CD14-positive monocyte (primary cell): Measurements from ENCODE around the gene SMARCE1. TPM values are rescaled to one million over a fixed set of nuclear protein-coding genes. Genes with fewer than 3 reads are reported as not detected.

Experiments used
- DNase-seq, 3 donors: peaks; one replicate each; pipeline ENCODE4 v3.0.0-alpha.2; 2011 to 2022
- H2AFZ ChIP-seq: 2 replicates; pipeline ENCODE4 v1.6.0; 2012; ENCODE audit warnings: mild to moderate bottlenecking, low read depth, low read length, inconsistent platforms; ENCODE audit not compliant: insufficient read depth, poor library complexity, severe bottlenecking
- H3K27ac ChIP-seq, 2 donors: 1 replicate in 1 of 2; 2 replicates in 1 of 2; pipeline ENCODE4 v1.5.1; 2012 to 2013; ENCODE audit warnings: low read length in 2 of 2, control low read depth in 1 of 2, inconsistent platforms in 1 of 2, low read depth in 1 of 2, mild to moderate bottlenecking in 1 of 2
- H3K27me3 ChIP-seq, 2 donors: one replicate each; pipeline versions ENCODE4 v1.6.0 to v1.6.1; 2011 to 2013; ENCODE audit warnings: low read length in 2 of 2; ENCODE audit not compliant: control insufficient read depth in 2 of 2, insufficient read depth in 2 of 2
- H3K36me3 ChIP-seq, 2 donors: replicated peaks in 1 of 2; 1 replicate in 1 of 2; 2 replicates in 1 of 2; pipeline versions ENCODE4 v1.5.1 to v1.6.1; 2012 to 2013; ENCODE audit warnings: low read length in 2 of 2, control low read depth in 1 of 2, inconsistent platforms in 1 of 2, mild to moderate bottlenecking in 1 of 2; ENCODE audit not compliant: insufficient read depth in 2 of 2, control insufficient read depth in 1 of 2
- H3K4me1 ChIP-seq, 2 donors: 1 replicate in 1 of 2; 2 replicates in 1 of 2; pipeline versions ENCODE4 v1.5.1 to v1.6.1; 2012 to 2013; ENCODE audit warnings: low read length in 2 of 2, control low read depth in 1 of 2, inconsistent platforms in 1 of 2, mild to moderate bottlenecking in 1 of 2, moderate library complexity in 1 of 2; ENCODE audit not compliant: insufficient read depth in 2 of 2, control insufficient read depth in 1 of 2
- H3K4me2 ChIP-seq: replicated peaks from 2 replicates; pipeline ENCODE3; 2012; ENCODE audit warnings: low read length, moderate library complexity, mild to moderate bottlenecking; ENCODE audit not compliant: poor library complexity, severe bottlenecking; ENCODE audit errors: extremely low read depth
- H3K4me3 ChIP-seq, 3 experiments: fragments of 200-600 bp in 1 of 3; sonication (generic) in 1 of 3; replicated peaks in 1 of 3; 1 replicate in 2 of 3; 2 replicates in 1 of 3; pipeline ENCODE4 v1.5.1; 2011 to 2013; ENCODE audit warnings: low read length in 3 of 3, mild to moderate bottlenecking in 3 of 3, control low read depth in 2 of 3, low read depth in 2 of 3, inconsistent platforms in 1 of 3, moderate library complexity in 1 of 3
- H3K79me2 ChIP-seq: 2 replicates; pipeline ENCODE4 v1.6.0; 2012; ENCODE audit warnings: mild to moderate bottlenecking, control low read depth, inconsistent platforms, low read length, moderate library complexity; ENCODE audit not compliant: insufficient read depth
- H3K9ac ChIP-seq: 2 replicates; pipeline ENCODE4 v1.6.0; 2017; ENCODE audit warnings: low read length, mild to moderate bottlenecking; ENCODE audit not compliant: insufficient read depth, poor library complexity, severe bottlenecking
- H3K9me3 ChIP-seq, 2 donors: replicated peaks in 1 of 2; 1 replicate in 1 of 2; 2 replicates in 1 of 2; pipeline versions ENCODE4 v1.5.1 to v1.6.1; 2012 to 2013; ENCODE audit warnings: low read length in 2 of 2, control low read depth in 1 of 2; ENCODE audit not compliant: control insufficient read depth in 1 of 2, insufficient read depth in 1 of 2
- H4K20me1 ChIP-seq: 2 replicates; pipeline ENCODE4 v1.6.0; 2012; ENCODE audit warnings: mild to moderate bottlenecking, low read length, control low read depth, moderate library complexity; ENCODE audit not compliant: insufficient read depth
- H3K27ac Mint-ChIP-seq, 7 donors: one replicate each; pipeline ENCODE4 v1.8.0; 2020; ENCODE audit warnings: mild to moderate bottlenecking in 7 of 7, mixed read lengths in 7 of 7, moderate library complexity in 6 of 7, inconsistent platforms in 2 of 7
- H3K27me3 Mint-ChIP-seq, 3 donors: one replicate each; pipeline ENCODE4 v1.8.0; 2021 to 2022; ENCODE audit warnings: low read depth in 3 of 3, mild to moderate bottlenecking in 3 of 3, mixed read lengths in 3 of 3, moderate library complexity in 3 of 3, inconsistent platforms in 1 of 3
- H3K36me3 Mint-ChIP-seq, 2 donors: one replicate each; pipeline ENCODE4 v1.8.0; 2020; ENCODE audit warnings: mixed read lengths in 2 of 2, inconsistent platforms in 1 of 2, mild to moderate bottlenecking in 1 of 2
- H3K4me1 Mint-ChIP-seq: one replicate; pipeline ENCODE4 v1.8.0; 2020; ENCODE audit warnings: mild to moderate bottlenecking, mixed read lengths
- H3K4me3 Mint-ChIP-seq, 2 donors: one replicate each; pipeline ENCODE4 v1.8.0; 2020; ENCODE audit warnings: mild to moderate bottlenecking in 2 of 2, mixed read lengths in 2 of 2, moderate library complexity in 1 of 2
- H3K9me3 Mint-ChIP-seq, 7 donors: one replicate each; pipeline ENCODE4 v1.8.0; 2020 to 2022; ENCODE audit warnings: mixed read lengths in 7 of 7, mild to moderate bottlenecking in 6 of 7, moderate library complexity in 6 of 7, inconsistent platforms in 2 of 7
- CTCF ChIP-seq: fragments of 200-600 bp; IDR thresholded peaks from one replicate; pipeline ENCODE4 v1.8.0; 2022; ENCODE audit warnings: antibody characterized with exemption, mild to moderate bottlenecking
- WGBS: methylation state at CpG from one replicate; pipeline ENCODE4 v1.1.5; 2013; ENCODE audit warnings: missing lambda C conversion rate; ENCODE audit not compliant: insufficient coverage; 5-methylcytosine and 5-hydroxymethylcytosine counted together
- intact Hi-C, 2 donors: fragments of 100-400 bp; cut with micrococcal nuclease; formaldehyde crosslinking; loops; one replicate each; pipeline versions ENCODE4 v1.15.0 to v1.15.1; 2023
- polyA plus RNA-seq, 3 donors: library from polyadenylated mRNA; depleted of rRNA in 1 of 3; unstranded in 2 of 3; stranded (reverse) in 1 of 3; fragments of 300-500 nt in 2 of 3; fragments of >200 nt in 1 of 3; fragmentation: Illumina TruSeq in 2 of 3; gene quantifications; 1 replicate in 2 of 3; 2 replicates in 1 of 3; pipeline ENCODE4 v1.2.3, GENCODE V29; 2012 to 2021

Gene SMARCE1
- polyA plus RNA-seq, 3 donors: 18.6 to 127 (median 119) TPM

- TF ChIP-seq CTCF: no peak
- WGBS: 100% methylated on average over 4 of the region's 5 CpGs
- H3K79me2 ChIP-seq: no peaks in the 10 kb centered on the region
- intact Hi-C loops: no loop called here
- H3K27ac Mint-ChIP-seq: peak overlapping the region in 2 of 7 donors; percentile 33 to 47
- no peak overlapping the region for H3K27ac ChIP-seq
- H2AFZ ChIP-seq: no peak overlapping the region
- H3K36me3 Mint-ChIP-seq: no peaks in the 10 kb centered on the region
- H4K20me1 ChIP-seq: no peaks in the 10 kb centered on the region
- H3K4me3 ChIP-seq: no peak overlapping the region
- no peak overlapping the region for H3K9ac ChIP-seq
- H3K27me3 ChIP-seq: no peaks in the 10 kb centered on the region
- DNase-seq: no peak
- H3K4me3 Mint-ChIP-seq: no peak overlapping the region
- H3K9me3 Mint-ChIP-seq: no peaks in the 10 kb centered on the region
- peaks cover 18 to 19% of the 10 kb centered on the region in 2 donors for H3K4me1 ChIP-seq
- no peak overlapping the region for H3K4me2 ChIP-seq
- H3K27me3 Mint-ChIP-seq: peaks cover 12 to 20% (median 14%) of the 10 kb centered on the region in 3 donors
- no peaks in the 10 kb centered on the region for H3K36me3 ChIP-seq
- no peaks in the 10 kb centered on the region for H3K9me3 ChIP-seq
- H3K4me1 Mint-ChIP-seq: peaks cover 20% of the 10 kb centered on the region
Measured at GRCh38 chr17:40613467-40614154, 34.0 kb downstream of the SMARCE1 start.

GRCh38 chr17:40612599-40613244, 34.9 kb downstream of the SMARCE1 start:
- H3K4me1 Mint-ChIP-seq: peaks cover 17% of the 10 kb centered on the region

More at GRCh38 chr17:40612599-40613244, 34.9 kb downstream of the SMARCE1 start:
- TF ChIP-seq CTCF: no peak
- H3K79me2 ChIP-seq: no peaks in the 10 kb centered on the region
- H2AFZ ChIP-seq: no peak overlapping the region
- peaks cover 15 to 16% of the 10 kb centered on the region in 2 donors for H3K4me1 ChIP-seq
- Mint-ChIP-seq H3K27me3 (peaks cover 12 to 19% (median 14%) of the 10 kb centered on the region in 3 donors), H3K36me3 (no peaks in the 10 kb centered on the region), H3K9me3 (no peaks in the 10 kb centered on the region), H3K27ac (no peak overlapping the region), H3K4me3 (no peak overlapping the region)
- 100% methylated on average over 10 of the region's 11 CpGs for WGBS
- no peaks in the 10 kb centered on the region for H3K9me3 ChIP-seq
- H3K4me3 ChIP-seq: no peak overlapping the region
- no peak overlapping the region for H3K27ac ChIP-seq
- no peaks in the 10 kb centered on the region for H4K20me1 ChIP-seq
- no peaks in the 10 kb centered on the region for H3K36me3 ChIP-seq
- no peak for DNase-seq
- no peaks in the 10 kb centered on the region for H3K27me3 ChIP-seq
- no peak overlapping the region for H3K9ac ChIP-seq
- no peak overlapping the region for H3K4me2 ChIP-seq
- intact Hi-C loops: no loop called here
